CD4-positive, alpha-beta T cell (primary cell): ENCODE measurements around the gene LRRC75A. TPM values are rescaled to one million over a fixed set of nuclear protein-coding genes. Genes with fewer than 3 reads are reported as not detected.
"Not testable (repeated sequence)": the region's sequence is repeated elsewhere in the genome, so short reads cannot be mapped to it uniquely, and the experiment has no call there.

Source experiments
- ATAC-seq: fragments of 200-7000 bp; cut with Tn5 transposase; one replicate; pipeline ENCODE4 v1.10.0; 2022; ENCODE audit warnings: mild to moderate bottlenecking; ENCODE audit not compliant: poor library complexity
- CTCF ChIA-PET: fragments of 350-600 bp; sonication (Branson Sonifier 250); formaldehyde crosslinking; loops from one replicate; lab custom pipeline; 2021; ENCODE audit warnings: antibody characterized with exemption, inconsistent platforms; lab: Charles Lee
- POLR2A ChIA-PET: fragments of 350-600 bp; sonication (Branson Sonifier 250); formaldehyde crosslinking; loops from one replicate; lab custom pipeline; 2021; ENCODE audit warnings: antibody characterized with exemption, inconsistent platforms; lab: Charles Lee
- DNase-seq, 14 experiments: peaks; one replicate each; pipeline ENCODE4 v3.0.0-alpha.2; 2013 to 2020; ENCODE audit warnings: mixed read lengths in 2 of 14
- H3K27ac ChIP-seq, 2 donors: one replicate each; pipeline versions ENCODE4 v1.5.1 to v1.7.0; 2013; ENCODE audit warnings: low read length in 2 of 2, low read depth in 1 of 2, mild to moderate bottlenecking in 1 of 2
- H3K27me3 ChIP-seq, 2 experiments: 1 replicate in 1 of 2; 2 replicates in 1 of 2; pipeline versions ENCODE4 v1.6.1 to v1.7.0; 2013; ENCODE audit warnings: low read length in 2 of 2, control low read depth in 1 of 2, mild to moderate bottlenecking in 1 of 2, moderate library complexity in 1 of 2; ENCODE audit not compliant: insufficient read depth in 2 of 2, control insufficient read depth in 1 of 2
- H3K36me3 ChIP-seq: one replicate; pipeline ENCODE4 v1.6.1; 2013; ENCODE audit warnings: low read length, control low read depth; ENCODE audit not compliant: insufficient read depth
- H3K4me1 ChIP-seq: one replicate; pipeline ENCODE4 v1.6.1; 2013; ENCODE audit warnings: low read length, control low read depth; ENCODE audit not compliant: insufficient read depth
- H3K4me3 ChIP-seq: one replicate; pipeline ENCODE4 v1.5.1; 2013; ENCODE audit warnings: mild to moderate bottlenecking, low read length, moderate library complexity
- H3K9me3 ChIP-seq, 2 experiments: 1 replicate in 1 of 2; 2 replicates in 1 of 2; pipeline versions ENCODE4 v1.6.1 to v1.7.0; 2013; ENCODE audit warnings: low read length in 2 of 2, mild to moderate bottlenecking in 2 of 2, control low read depth in 1 of 2, moderate library complexity in 1 of 2; ENCODE audit not compliant: control insufficient read depth in 1 of 2, insufficient read depth in 1 of 2
- H3K27ac Mint-ChIP-seq: one replicate; pipeline ENCODE4 v1.8.0; 2020; ENCODE audit warnings: mixed read lengths
- H3K27me3 Mint-ChIP-seq: one replicate; pipeline ENCODE4 v1.8.0; 2021; ENCODE audit warnings: mixed read lengths
- H3K36me3 Mint-ChIP-seq: one replicate; pipeline ENCODE4 v1.8.0; 2021; ENCODE audit warnings: low read depth, mixed read lengths
- H3K4me1 Mint-ChIP-seq: one replicate; pipeline ENCODE4 v1.8.0; 2021; ENCODE audit warnings: low read depth, mixed read lengths
- H3K4me3 Mint-ChIP-seq: one replicate; pipeline ENCODE4 v1.8.0; 2020; ENCODE audit warnings: mild to moderate bottlenecking, mixed read lengths
- H3K9me3 Mint-ChIP-seq: one replicate; pipeline ENCODE4 v1.8.0; 2020; ENCODE audit warnings: mixed read lengths
- intact Hi-C, 2 experiments: fragments of 100-400 bp; cut with DNase I in 1 of 2; cut with micrococcal nuclease in 1 of 2; formaldehyde crosslinking; loops; one replicate each; pipeline versions ENCODE4 v1.15.1 to v1.9.0; 2023 to 2025; cut with DNase I, micrococcal nuclease
- total RNA-seq, 174 experiments: library from RNA in 2 of 174; stranded (reverse) in 2 of 174; gene quantifications; one replicate each; pipeline ENCODE4 v1.2.3 and lab custom pipeline; 2021 to 2026
- TF ChIP-seq, protein P1 (sequence below): fragments of 200-600 bp; IDR thresholded peaks from one replicate; pipeline ENCODE4 v1.8.0; 2022; ENCODE audit warnings: antibody characterized with exemption, mild to moderate bottlenecking

Gene LRRC75A
- total RNA-seq, 2 experiments from 2014 or later: 1.5 to 1.9 TPM

DNA sequence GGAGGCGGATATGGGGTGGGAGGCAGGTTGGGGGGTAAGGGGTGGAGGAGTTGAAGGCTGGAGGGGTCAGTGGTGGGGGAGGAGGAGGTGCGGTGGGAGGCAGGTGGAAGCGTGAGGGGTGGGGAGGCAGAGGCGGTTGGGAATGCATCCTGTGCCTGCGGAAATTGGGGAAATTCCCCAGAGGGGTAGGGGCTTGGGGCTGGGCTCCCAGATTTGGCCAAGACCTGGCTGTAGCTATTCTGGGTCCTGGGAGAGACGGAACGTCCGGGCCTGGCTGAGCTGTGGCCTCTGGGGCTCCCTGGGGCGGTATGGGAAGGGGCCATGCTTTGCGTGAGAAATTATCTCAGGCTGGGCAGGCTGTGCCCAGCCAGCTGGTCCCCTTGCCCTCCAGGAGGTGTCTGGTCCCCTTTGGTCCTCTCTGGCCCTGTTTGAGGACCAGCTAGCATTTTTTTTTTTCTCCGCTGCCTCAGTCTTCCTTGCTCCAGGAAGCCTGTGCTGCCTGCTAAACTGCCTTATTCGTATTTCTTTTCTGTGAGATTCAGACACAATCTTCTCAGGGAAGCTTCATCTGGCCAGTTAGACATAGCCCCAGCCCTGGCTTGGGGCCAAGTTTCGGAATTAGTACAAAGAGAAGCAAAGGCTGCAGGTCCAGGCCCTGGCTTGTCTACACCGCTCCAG is 83.9 kb downstream of the LRRC75A start:
- intact Hi-C loops: no loop called here
- no peaks in the 10 kb centered on the region for H3K9me3 Mint-ChIP-seq
- POLR2A ChIA-PET: interaction anchor here (0.9 to 2.5 kb wide), 3 partner anchors 7 to 31 kb away, joined by 3 to 8 read pairs (median 4); partner anchors contain the start of gene TRPV2
- peaks cover 11% of the 10 kb centered on the region for H3K27me3 Mint-ChIP-seq
- H3K27ac ChIP-seq: no peak overlapping the region
- peaks cover 0 to 5% of the 10 kb centered on the region in 2 experiments for H3K9me3 ChIP-seq
- H3K27me3 ChIP-seq: peaks cover 0 to 5% of the 10 kb centered on the region in 2 experiments
- TF ChIP-seq, protein P1, sequence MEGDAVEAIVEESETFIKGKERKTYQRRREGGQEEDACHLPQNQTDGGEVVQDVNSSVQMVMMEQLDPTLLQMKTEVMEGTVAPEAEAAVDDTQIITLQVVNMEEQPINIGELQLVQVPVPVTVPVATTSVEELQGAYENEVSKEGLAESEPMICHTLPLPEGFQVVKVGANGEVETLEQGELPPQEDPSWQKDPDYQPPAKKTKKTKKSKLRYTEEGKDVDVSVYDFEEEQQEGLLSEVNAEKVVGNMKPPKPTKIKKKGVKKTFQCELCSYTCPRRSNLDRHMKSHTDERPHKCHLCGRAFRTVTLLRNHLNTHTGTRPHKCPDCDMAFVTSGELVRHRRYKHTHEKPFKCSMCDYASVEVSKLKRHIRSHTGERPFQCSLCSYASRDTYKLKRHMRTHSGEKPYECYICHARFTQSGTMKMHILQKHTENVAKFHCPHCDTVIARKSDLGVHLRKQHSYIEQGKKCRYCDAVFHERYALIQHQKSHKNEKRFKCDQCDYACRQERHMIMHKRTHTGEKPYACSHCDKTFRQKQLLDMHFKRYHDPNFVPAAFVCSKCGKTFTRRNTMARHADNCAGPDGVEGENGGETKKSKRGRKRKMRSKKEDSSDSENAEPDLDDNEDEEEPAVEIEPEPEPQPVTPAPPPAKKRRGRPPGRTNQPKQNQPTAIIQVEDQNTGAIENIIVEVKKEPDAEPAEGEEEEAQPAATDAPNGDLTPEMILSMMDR: no peak
- DNase-seq: peak in 1 of 14 experiments; percentile 36
- peaks cover 11% of the 10 kb centered on the region for H3K4me1 ChIP-seq
- no peak for ATAC-seq
- no peaks in the 10 kb centered on the region for H3K36me3 Mint-ChIP-seq
- no peak overlapping the region for H3K27ac Mint-ChIP-seq
- H3K4me3 ChIP-seq: no peak overlapping the region
- no peaks in the 10 kb centered on the region for H3K36me3 ChIP-seq
- H3K4me1 Mint-ChIP-seq: no peaks in the 10 kb centered on the region
- CTCF ChIA-PET: no interaction called here
- H3K4me3 Mint-ChIP-seq: peak overlapping the region; percentile 11

DNA sequence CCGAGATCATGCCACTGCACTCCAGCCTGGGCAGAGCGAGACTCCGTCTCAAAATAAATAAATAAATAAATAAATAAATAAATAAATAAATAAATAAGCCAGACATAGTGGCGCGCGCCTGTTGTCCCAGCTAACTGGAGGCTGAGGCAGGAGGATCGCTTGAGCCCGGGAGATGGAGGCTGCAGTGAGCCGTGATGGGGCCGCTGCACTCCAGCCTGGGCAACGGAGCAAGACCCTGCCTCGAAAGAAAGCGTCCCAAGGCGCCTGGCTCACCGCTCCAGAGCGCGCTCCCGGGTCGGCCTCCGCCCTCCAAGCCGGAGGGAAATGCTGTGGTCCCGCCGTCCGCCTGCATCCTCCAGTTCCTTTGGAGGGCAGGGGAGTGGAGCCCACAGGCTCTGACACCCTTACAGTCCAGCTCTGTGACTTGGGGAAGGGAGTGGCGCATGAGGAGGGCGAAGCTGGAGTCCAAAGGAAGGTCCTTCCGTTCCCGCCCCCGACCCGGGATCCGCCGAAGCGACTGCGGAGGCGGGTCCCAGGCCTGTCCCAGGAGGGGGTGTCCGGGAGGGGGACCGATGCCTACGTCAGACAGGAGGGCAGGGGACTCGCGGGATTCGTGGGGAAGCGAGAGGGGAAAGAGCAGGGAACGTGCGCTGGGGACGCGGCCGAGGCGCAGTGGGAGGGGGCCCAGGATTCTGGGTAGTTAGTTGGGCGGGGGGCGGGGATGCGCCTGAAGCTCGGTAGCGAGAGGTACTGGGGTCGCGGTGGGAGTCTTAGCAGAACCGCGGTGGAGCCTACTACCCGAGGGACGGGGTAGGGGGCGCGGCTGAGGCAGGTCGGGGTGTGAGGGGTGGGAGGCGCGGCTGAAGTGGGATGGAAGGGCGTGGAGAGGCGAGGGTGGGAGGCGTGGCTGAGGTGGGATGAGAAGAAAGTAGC is 85.0 kb downstream of the LRRC75A start:
- H3K4me3 Mint-ChIP-seq: peak overlapping the region; percentile 54
- Histone ChIP-seq H3K36me3 (no peaks in the 10 kb centered on the region), H3K27me3 (peaks cover 0 to 5% of the 10 kb centered on the region in 2 experiments), H3K4me1 (peaks cover 11% of the 10 kb centered on the region), H3K4me3 (peak overlapping the region; percentile 57), H3K9me3 (peaks cover 0 to 5% of the 10 kb centered on the region in 2 experiments), H3K27ac (no peak overlapping the region)
- intact Hi-C loops: no loop called here
- POLR2A ChIA-PET: interaction anchor here (0.8 to 2.5 kb wide), 4 partner anchors 9 to 32 kb away, joined by 3 to 8 read pairs (median 4); partner anchors contain the start of genes TRPV2 and UBB
- H3K27ac Mint-ChIP-seq: no peak overlapping the region
- CTCF ChIA-PET: interaction anchor here (0.6 kb wide), 1 partner anchor 8 kb away, joined by 5 read pairs; the partner anchor contains the start of gene TRPV2
- peaks cover 11% of the 10 kb centered on the region for H3K27me3 Mint-ChIP-seq
- TF ChIP-seq, protein P1: no peak
- peak in 2 of 14 experiments; percentile 18 to 36 for DNase-seq
- no peaks in the 10 kb centered on the region for H3K9me3 Mint-ChIP-seq
- no peaks in the 10 kb centered on the region for H3K36me3 Mint-ChIP-seq
- no peak for ATAC-seq
- no peaks in the 10 kb centered on the region for H3K4me1 Mint-ChIP-seq

DNA sequence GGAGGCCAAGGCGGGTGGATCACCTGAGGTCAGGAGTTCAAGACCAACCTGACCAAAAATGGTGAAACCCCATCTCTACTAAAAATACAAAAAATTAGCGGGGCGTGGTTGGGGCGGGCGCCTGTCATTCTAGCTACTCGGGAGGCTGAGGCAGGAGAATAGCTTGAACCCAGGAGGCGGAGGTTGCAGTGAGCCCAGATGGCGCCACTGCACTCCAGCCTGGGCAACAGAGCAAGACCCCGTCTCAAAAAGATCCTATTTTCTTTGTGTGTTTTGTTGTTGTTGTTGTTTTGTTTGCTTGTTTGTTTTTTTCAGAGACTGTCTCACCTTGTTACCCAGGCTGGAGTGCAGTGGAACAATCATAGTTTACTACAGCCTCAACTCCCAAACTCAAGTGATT is 88.1 kb downstream of the LRRC75A start:
- H3K27ac ChIP-seq, H3K9me3 Mint-ChIP-seq, H3K36me3 Mint-ChIP-seq, intact Hi-C loops, CTCF ChIA-PET, H3K4me3 ChIP-seq, ATAC-seq, H3K9me3 ChIP-seq, H3K36me3 ChIP-seq, H3K27ac Mint-ChIP-seq, DNase-seq, H3K4me1 Mint-ChIP-seq, H3K4me3 Mint-ChIP-seq, H3K27me3 ChIP-seq: not testable (repeated sequence)
- H3K27me3 Mint-ChIP-seq: peaks cover 11% of the 10 kb centered on the region
- peaks cover 12% of the 10 kb centered on the region for H3K4me1 ChIP-seq
- POLR2A ChIA-PET: interaction anchor here (0.6 kb wide), 1 partner anchor 35 kb away, joined by 3 read pairs; no protein-coding TSS in a partner anchor
